HG03558 (cell line): Measurements from ENCODE around the gene FRMPD4.
"Not testable (repeated sequence)": the region's sequence is repeated elsewhere in the genome, so short reads cannot be mapped to it uniquely, and the experiment has no call there.

Experiments
- ATAC-seq: cut with Tn5 transposase; IDR thresholded peaks from one replicate; pipeline ENCODE4 v1.9.1; 2021; ENCODE audit warnings: moderate number of reproducible peaks; ENCODE audit not compliant: unreplicated experiment; ENCODE audit errors: extremely low read depth

The FRMPD4 gene

DNA sequence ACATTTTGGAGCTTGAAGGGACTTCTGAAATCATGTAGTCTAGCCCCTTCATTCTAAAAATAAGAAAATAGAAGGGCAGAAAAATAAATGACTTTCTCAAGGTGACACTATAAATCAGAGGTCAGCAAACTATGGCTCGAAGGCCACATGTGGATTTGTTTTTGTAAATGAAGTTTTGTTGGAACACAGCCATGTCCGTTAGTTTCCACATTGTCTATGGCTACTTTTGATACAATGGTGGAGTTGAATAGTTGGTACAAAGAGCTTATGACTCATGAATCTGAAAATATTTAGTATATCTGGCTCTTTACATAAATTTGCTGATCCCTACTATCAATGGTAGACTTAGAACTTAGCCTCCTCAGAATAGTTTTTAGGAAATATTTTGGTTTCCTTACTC, 350.5 kb downstream of the FRMPD4 start:
- ATAC-seq = no peak

DNA sequence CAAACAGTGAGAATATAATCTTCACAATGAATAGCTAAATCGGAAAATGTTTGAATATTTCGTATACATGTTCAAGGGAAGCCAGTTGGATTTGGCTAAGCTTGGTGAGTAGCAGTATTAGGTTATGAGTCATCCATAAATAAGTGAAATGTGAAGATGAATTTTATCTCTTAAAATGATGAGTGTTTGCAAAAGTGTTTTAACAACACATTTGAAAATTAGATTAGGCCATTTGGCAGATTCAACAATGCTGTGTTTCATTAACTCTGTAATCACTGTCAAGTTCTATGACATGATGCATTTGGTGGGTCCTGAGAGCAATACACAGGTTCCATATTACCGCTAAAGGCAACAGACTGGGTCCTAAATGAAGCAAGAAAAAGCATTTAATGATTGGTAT, 351.1 kb downstream of the FRMPD4 start:
- ATAC-seq = no peak

DNA sequence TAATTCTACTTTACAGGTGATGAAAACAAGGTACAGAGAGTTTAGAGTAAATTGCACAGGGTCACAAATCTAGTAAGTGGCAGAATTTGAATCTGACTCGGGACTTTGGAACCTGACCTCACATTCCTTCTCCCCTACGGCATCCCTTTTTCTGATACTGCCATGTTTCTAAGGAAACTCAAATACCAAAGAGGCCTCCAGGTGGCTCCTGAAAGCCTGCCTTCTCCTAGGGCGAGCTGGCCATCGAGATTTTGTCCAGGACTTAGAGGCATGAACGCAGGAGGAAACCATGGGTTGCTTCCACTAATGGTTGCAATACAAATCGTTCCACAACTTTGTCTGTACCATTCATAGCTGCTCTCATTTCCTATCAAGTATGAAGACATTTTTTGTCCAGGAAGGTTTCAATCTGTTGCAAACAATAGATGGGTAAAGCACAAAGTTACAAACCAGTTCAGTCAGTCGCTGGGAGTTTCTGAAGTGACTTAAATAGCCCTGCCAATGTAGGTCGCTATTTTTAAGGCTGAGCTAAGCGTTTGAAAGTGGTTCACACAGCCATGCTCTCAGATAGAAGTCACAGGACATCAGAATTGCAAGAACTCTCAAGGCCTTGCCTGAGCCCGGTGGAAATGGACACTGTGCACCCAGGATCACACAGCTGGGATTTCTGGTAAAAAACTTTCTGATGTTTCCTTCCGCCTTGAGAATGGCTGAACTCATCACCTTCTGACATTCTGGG, 356.3 kb downstream of the FRMPD4 start:
- no peak for ATAC-seq

DNA sequence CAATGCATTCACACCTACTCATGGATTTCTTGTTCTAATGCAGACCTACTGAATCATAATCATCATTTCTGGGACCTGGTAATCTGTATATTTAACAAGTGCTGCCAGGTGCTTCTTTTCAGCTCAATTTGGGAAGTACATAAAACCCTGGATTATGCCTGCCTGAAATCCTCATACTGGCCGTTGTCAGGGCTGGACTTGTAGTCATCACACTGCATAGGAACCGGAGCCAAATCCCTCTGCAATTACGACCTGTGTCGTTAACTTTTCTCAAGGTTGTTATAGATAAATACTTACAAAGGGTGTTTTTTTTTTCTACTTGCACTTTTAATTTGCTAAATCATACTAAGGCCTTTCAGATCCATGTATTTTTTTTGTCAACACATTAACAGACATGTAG, 358.1 kb downstream of the FRMPD4 start:
- ATAC-seq = no peak

DNA sequence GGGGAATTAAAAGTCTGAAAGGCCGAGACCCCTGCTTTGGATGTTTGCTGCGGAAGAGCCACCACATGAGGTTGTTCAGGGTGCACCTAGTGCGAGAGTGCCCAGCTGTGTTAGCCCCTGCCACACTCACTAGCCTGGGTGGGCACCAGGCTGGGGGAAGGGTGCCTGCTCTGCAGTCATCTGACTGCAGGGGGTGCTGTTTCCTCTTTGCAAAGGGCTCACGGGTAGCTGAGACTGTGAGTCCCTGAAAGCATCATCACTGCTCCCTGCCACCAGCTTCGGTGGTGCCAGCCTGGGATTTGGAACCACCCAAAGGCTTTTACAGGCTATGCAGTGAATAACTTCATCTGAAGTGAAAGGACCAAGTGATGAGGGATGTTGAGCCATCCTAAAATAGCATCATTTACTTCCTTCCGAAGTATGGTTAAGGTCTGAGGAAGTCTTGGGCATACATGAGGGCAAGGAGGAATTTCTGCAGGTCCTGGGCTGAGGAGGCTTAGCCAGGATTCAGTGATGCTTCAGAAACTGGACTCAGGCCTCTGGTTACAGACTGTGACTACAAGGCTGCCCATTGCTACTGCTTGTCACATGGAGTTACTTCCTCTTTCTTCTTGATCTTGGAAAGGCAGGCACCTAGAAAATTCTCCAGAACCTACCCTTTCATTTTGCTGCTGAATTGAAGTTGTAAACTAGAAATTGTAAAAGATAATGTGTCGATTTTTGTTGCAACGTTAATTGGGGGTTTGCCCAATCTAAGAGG, 359.7 kb downstream of the FRMPD4 start:
- no peak for ATAC-seq

DNA sequence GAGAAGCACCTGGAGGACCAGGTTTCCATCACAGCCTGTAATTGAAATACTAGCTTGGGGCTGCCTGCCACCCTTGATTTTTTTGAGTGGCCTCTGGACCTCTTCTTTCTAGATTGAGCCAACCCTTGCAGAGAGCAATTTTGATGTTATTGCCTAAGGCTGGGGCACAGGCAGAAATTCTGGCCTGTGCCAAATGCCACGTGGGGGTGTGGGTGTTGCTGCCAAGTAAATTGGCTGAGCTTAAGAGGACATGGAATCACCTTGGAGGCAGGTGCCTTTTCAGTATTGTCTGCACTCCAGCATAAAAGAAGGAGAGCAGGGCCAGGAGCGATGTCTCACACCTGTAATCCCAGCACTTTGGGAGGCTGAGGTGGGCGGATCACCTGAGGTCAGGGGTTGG, 366.9 kb downstream of the FRMPD4 start:
- ATAC-seq = no peak

DNA sequence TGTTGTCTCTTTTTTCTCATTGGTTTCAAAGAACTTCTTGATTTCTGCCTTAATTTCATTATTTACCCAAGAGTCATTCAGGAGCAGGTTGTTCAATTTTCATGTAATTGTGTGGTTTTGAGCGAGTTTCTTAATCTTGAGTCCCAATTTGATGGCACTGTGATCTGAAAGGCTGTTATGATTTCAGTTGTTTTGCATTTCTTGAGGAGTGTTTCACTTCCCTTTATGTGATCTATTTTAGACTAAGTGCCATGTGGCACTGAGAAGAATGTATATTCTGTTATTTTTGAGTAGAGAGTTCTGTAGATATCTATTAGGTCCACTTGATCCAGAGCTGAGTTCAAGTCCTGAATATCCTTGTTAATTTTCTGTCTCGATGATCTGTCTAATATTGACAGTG, 377.1 kb downstream of the FRMPD4 start:
- ATAC-seq = peak; percentile 99

DNA sequence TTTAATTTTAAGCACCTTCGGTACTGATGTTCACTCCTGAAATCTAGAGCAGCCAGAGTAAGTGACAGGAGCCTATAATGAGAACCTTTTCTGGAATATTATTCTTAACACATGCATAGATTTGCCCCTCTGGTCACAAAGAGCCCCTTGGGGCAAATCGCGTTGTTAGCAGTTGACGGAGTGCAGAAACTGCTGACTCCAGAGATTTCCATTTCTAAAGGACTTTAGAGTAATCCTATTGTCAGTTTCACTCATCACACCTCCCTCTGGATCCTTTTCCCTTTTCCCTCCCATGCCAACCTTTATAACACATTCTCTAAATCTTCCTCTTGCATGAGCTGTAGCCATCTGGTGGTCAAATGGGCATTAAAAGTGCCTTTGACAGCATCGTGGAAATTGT, 388.0 kb downstream of the FRMPD4 start:
- no peak for ATAC-seq

DNA sequence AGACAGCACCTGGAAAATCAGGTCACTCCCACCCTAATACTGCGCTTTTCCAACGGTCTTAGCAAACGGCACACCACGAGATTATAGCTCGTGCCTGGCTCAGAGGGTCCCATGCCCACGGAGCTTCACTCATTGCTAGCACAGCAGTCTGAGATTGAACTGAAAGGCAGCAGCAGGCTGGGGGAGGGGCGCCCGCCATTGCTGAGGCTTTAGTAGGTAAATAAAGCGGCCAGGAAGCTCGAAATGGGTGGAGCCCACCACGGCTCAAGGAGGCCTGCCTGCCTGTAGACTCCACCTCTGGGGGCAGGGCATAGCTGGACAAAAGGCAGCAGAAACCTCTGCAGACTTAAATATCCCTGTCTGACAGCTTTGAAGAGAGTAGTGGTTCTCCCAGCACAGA, 399.8 kb downstream of the FRMPD4 start:
- not testable (repeated sequence) for ATAC-seq

DNA sequence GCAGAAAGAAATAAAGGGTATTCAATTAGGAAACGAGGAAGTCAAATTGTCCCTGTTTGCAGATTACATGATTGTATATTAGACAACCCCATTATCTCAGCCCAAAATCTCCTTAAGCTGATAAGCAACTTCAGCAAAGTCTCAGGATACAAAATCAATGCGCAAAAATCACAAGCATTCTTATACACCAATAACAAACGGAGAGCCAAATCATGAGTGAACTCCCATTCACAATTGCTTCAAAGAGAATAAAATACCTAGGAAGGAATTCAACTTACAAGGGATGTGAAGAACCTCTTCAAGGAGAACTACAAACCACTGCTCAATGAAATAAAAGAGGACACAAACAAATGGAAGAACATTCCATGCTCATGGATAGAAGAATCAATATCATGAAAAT, 404.0 kb downstream of the FRMPD4 start:
- not testable (repeated sequence) for ATAC-seq

DNA sequence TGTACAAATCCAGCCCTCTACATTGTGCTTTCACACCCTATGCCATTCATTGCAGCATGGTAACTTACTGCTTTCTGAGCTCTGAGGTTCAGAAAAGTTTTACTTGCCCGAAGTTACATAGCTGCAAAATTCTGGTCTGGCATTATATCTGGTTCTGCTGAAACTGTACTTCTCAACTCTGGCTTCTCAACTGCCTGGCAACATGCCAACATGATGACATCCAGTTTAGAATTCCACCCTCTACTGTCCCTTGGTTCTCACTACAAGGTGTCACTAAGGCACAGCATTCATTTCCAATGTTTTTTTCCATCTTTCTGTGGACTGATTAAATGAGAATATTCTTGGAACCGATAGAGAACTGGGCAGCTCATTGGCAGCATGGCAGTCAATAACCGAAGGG, 410.1 kb downstream of the FRMPD4 start:
- ATAC-seq = no peak

DNA sequence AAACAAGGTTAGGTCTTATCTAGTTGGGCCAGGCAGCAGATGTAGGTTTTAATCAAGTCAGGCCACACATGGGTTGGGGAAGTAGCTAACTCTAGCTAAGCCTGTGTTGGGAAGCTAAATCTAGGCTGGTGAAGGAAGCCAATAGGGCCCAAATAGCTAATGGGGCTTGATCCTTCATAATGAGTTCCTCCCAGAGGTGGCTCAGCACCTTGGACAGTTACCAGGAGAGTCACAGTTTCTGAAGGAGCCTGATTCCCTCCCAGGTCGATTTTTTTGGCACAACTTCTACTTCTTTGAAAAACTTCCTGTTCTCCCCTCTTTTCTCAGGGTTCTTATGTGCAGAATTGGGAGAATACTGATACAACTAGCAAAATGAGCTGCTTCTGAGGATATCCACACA, 410.5 kb downstream of the FRMPD4 start:
- ATAC-seq = no peak

DNA sequence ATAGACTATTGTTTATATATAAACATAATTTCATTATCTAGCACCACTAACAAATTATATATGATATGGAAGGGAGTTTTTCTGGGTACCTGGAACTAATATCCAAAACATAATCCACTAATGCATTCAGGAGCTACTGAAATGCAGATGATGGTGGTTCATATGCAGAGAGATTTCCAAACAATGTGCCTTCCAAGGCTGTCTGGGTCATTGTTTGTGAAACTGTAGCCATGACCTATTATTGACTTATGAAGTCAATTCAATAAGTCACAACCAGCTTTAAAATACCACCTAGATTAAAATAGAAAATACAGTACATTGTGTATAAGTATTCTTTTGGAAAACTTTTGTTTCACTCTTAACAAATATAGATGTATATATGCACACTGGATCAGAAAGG, 415.9 kb downstream of the FRMPD4 start:
- no peak for ATAC-seq

DNA sequence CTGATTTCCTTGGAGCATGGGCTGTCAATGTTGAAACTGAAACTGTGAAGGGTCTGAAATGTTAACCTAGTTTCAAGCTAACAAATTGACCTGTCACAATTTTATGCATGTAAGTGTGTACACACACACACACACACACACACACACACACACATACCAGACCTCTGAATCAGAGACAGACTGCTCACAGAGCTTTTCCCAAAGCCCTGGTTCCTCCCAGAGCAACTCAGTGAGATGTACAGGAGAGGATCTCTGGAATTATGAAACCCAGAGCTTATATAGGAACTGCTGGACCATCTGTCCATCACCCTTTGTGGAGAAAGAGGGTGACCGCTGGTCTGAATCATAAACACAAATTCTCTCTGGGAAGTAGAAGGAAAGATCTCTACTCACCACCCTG, 424.8 kb downstream of the FRMPD4 start:
- ATAC-seq = no peak

DNA sequence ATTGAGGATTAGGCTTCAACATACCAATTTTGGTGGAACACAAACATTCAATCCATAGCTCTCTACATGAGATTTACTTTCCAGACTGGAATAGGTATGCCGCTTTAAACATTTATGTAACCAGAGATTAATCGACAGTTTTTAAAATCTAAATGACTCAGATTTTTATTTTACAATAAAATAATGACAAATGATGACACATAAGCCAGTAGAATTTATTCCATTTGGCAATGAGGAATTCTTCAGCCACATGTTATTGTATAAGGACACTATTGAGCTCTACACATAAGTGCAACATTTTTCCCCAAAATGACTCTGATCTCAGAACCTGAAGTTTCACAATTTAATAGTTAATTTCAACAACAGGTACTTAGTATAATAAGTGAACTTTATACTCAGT, 425.9 kb downstream of the FRMPD4 start:
- no peak for ATAC-seq

DNA sequence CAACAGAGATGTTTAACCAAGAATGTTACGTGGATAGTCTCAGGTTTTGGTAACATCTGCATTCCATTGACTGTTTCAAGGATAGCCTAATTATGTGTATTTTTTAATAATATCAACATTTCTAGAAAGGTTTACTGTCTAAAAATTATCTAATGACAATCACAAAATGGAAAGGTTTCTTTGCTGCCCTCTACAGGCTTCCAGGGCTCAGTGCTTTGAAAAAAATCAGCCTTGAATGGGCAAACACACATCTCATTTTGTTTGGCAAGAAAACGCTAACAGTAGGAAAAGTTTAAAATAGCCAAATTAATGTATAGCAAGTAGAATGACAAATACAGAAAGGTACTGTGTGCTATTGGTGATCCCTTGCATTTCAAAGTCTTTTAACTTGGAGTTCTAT, 429.6 kb downstream of the FRMPD4 start:
- ATAC-seq = no peak

DNA sequence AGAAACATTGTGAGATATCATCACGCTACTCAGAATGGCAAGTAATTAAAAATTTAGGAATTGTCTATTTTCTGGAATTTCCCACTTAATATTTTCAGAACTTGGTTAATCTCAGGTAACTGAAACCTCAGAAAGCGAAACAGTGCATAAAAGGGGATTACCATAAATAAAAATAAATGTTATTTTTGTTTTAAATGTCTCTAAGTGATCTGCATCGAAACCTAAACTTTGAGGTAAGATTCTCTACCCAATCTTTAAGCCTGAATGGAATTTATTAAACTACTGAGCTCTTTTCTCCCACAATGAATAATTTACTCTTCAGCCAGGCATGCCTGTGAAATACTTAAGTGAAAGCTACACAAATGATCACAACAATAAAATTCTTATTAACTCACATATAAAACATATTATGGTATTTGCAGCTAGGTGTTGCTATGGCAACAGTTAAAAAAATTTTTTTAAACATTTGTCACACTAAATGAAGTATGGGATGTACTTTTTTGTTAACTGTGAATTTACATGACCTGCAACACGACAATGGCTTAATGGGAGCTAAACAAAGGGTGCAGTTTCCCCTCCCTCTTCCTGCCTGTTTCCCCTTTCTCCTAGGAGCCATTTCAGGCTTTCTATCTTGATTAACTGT, 432.7 kb downstream of the FRMPD4 start:
- ATAC-seq = no peak

DNA sequence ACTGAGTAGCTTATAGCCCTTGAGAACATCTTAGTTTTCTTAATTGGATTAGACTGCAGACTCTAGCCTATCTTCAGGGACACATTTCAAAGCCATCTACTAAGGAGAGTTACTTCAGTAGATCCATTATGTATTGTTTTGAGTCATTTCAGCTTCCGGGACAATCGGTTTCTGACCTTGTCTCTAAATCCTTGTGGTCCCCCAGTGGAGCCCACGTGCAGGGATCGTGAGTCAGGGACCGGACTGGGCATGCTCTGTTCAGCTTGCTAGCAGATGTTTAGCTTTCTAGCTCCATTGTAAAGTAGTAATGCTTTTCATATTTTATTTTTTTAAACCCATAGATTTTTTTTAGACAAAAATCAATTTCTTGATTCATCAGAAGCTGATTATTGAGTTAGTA, 441.0 kb downstream of the FRMPD4 start:
- ATAC-seq = no peak

DNA sequence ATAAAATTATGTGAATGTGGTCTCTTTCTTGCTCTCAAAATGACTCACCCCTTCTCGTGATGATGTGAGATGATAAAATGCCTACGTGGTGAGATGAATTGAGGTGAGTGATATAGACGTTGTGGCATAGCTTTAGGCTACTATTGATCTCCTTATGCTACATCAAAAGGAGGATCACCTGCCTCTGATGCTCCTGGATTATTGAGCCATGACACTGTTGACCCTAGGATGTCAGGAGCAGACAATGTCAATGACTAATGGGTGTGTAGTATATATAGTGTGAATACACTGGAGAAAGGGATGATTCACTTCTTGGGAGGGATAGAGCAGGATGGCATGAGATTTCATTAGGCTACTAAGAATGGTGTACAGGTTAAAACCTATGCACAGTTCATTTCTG, 442.3 kb downstream of the FRMPD4 start:
- no peak for ATAC-seq

DNA sequence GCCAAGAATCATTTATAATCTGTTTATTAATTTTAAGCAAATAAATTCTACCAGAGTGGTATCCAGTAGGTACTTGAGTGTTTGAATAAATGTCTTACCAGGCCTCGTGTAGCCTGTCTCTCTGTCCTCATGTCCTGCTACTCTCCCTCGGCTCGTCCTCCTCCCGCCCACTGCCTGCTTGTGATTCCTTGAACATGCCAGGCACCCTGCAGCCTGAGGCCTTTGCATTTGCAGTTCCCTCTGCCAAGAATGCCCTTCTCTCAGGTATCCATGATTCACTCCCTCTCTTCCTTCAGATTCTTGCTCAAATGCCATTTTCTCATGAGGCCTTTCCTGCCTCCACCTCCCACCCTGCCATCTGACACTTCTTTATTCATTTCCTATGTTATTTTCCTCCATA, 443.3 kb downstream of the FRMPD4 start:
- no peak for ATAC-seq

DNA sequence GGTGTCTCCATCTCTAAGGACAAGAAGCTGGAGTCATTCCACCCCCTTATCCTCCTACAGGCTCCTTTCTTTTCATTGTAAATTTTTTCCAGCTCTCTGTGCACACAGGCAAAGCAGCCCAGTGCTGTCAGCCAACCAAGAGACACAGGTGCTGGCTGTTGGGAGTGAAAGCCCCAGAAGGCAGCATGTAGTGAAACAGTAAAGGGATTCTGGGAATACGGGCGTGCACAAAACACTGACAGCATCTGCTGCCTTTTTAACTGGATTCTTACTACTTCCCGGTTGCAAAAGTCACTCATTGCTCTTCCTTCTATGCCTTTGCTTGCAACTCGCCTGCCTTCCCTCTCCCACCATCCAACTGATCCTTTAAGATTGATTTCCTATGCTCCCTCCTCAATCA, 444.4 kb downstream of the FRMPD4 start:
- no peak for ATAC-seq

DNA sequence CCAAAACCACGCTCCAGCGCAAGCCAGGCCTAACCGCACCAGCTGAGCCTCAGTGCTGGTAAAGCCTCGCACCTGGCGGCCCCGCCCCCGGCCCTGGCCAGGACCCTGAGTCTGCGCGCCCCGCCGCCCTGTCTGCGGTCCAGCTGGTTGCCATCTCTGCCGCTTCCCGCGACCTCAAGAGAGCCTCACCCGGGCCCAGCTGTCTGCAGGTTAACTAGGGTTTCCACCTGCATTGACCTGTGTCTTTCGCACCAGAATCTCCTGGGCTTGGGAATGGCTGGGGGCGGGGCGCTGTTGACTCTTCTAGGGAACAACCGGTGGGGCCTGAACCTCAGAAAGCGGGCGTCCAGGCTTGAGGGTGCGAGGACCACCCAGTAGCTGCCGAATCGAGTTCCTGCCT, 445.3 kb downstream of the FRMPD4 start:
- no peak for ATAC-seq
